PC-9 (cell line): ENCODE results near the gene TTLL13. TPM values are rescaled to one million over a fixed set of nuclear protein-coding genes. Genes with fewer than 3 reads are reported as not detected.
A peak's percentile ranks its signal among the peaks of the same experiment; 100 is the strongest.

Experiments
- Bru-seq: library from RNA; stranded (reverse); fragments of 400-500 nt; gene quantifications from one replicate; lab custom pipeline; 2021; lab: Mats Ljungman, UMichigan
- BruChase-seq, 2 experiments: library from RNA; stranded (reverse); fragments of 400-500 nt; gene quantifications; one replicate each; lab custom pipeline; 2021; lab: Mats Ljungman, UMichigan
- BruUV-seq: library from RNA; stranded (reverse); fragments of 400-500 nt; replicated peaks from 2 replicates; lab custom pipeline; 2021; lab: Mats Ljungman, UMichigan
- CTCF ChIA-PET: fragments of 300-600 bp; sonication (Branson Sonifier 250); formaldehyde crosslinking; loops from one replicate; lab custom pipeline; 2022; ENCODE audit warnings: antibody characterized with exemption; lab: Charles Lee
- POLR2A ChIA-PET: fragments of 300-600 bp; sonication (Branson Sonifier 250); formaldehyde crosslinking; loops from one replicate; lab custom pipeline; 2022; ENCODE audit warnings: antibody characterized with exemption; ENCODE audit not compliant: unreplicated experiment; lab: Charles Lee
- DNase-seq, 2 experiments: peaks; one replicate each; pipeline versions ENCODE4 v3.0.0 to v3.0.0-alpha.2; 2015 to 2022; ENCODE audit warnings: mixed read lengths in 1 of 2
- H2AFZ ChIP-seq: fragments of 200-600 bp; sonication (generic); 2 replicates; pipeline ENCODE4 v1.8.1; 2017; ENCODE audit warnings: antibody characterized with exemption
- H3F3A ChIP-seq: fragments of 200-600 bp; sonication (generic); 2 replicates; pipeline ENCODE4 v1.8.1; 2017; ENCODE audit warnings: antibody characterized with exemption, mild to moderate bottlenecking, low read depth; ENCODE audit not compliant: insufficient read depth
- H3K27ac ChIP-seq: fragments of 200-600 bp; sonication (generic); 2 replicates; pipeline ENCODE4 v1.6.1; 2016; ENCODE audit warnings: mixed run types
- H3K27me3 ChIP-seq: fragments of 200-600 bp; sonication (generic); 2 replicates; pipeline ENCODE4 v1.6.1; 2016; ENCODE audit warnings: low read depth, mixed run types; ENCODE audit not compliant: insufficient read depth
- H3K36me3 ChIP-seq: fragments of 200-600 bp; sonication (generic); 2 replicates; pipeline ENCODE4 v1.6.1; 2016; ENCODE audit warnings: low read depth, mixed run types
- H3K4me1 ChIP-seq: fragments of 200-600 bp; sonication (generic); replicated peaks from 2 replicates; pipeline ENCODE4 v1.6.1; 2016; ENCODE audit warnings: mixed run types; ENCODE audit not compliant: insufficient read depth
- H3K4me2 ChIP-seq: fragments of 200-600 bp; sonication (generic); 2 replicates; pipeline ENCODE4 v1.6.1; 2017; ENCODE audit warnings: mixed run types
- H3K4me3 ChIP-seq: fragments of 200-600 bp; sonication (generic); 2 replicates; pipeline ENCODE4 v1.6.1; 2016; ENCODE audit warnings: mixed run types
- H3K79me2 ChIP-seq: fragments of 200-600 bp; sonication (generic); 2 replicates; pipeline ENCODE4 v1.6.1; 2017; ENCODE audit warnings: low read depth, mixed run types
- H3K9me2 ChIP-seq: fragments of 200-600 bp; sonication (generic); 2 replicates; pipeline ENCODE4 v1.8.1; 2017; ENCODE audit warnings: mild to moderate bottlenecking; ENCODE audit not compliant: insufficient read depth
- H3K9me3 ChIP-seq: fragments of 200-600 bp; sonication (generic); 2 replicates; pipeline ENCODE4 v1.8.1; 2016; ENCODE audit warnings: low read depth; ENCODE audit not compliant: insufficient read depth
- H4K20me1 ChIP-seq: fragments of 200-600 bp; sonication (generic); 2 replicates; pipeline ENCODE4 v1.8.1; 2017; ENCODE audit not compliant: insufficient read depth
- CTCF ChIP-seq: fragments of 200-600 bp; sonication (generic); conservative IDR thresholded peaks from 2 replicates; pipeline ENCODE4 v1.6.1; 2017; ENCODE audit warnings: mixed run types, antibody characterized with exemption, mild to moderate bottlenecking, moderate library complexity
- EZH2 ChIP-seq: fragments of 200-600 bp; sonication (generic); IDR thresholded peaks from 2 replicates; pipeline ENCODE4 v1.8.0; 2017; ENCODE audit warnings: antibody characterized with exemption, low read depth
- intact Hi-C: fragments of 100-400 bp; cut with micrococcal nuclease; formaldehyde crosslinking; loops from one replicate; pipeline ENCODE4 v1.10.0; 2022; ENCODE audit not compliant: unreplicated experiment
- long read RNA-seq: library from polyadenylated mRNA; stranded (forward); transcript quantifications from one replicate; pipeline ENCODE4 v2.0.0, GENCODE V29; 2022
- total RNA-seq: library from RNA; stranded (reverse); gene quantifications from 2 replicates; pipeline ENCODE4 v1.2.3, GENCODE V29; 2021

TTLL13 gene
- total RNA-seq (0.93 and 0.96 TPM in 2 replicates), Bru-seq, nascent RNA (percentile 23 among the genes with signal in this experiment), BruChase-seq, experiment 1, labeled RNA remaining after a 2-hour chase (percentile 24 among the genes with signal in this experiment), BruChase-seq, experiment 2, labeled RNA remaining after a 6-hour chase (not detected)
- long read RNA-seq, result 0 reads

GRCh38 chr15:90249203-90249863 lies at the start of gene TTLL13:
TSS of gene TTLL13 (plus strand) at chr15:90249556. CDS start at chr15:90250631, 1,075 bp downstream.
- Histone ChIP-seq H3K9me3 (no peaks in the 10 kb centered on the region), H3K9me2 (no peaks in the 10 kb centered on the region), H3K79me2 (no peaks in the 10 kb centered on the region), H2AFZ (peak within 1 kb of the TSS; percentile 89), H3K4me3 (peak within 1 kb of the TSS; percentile 75), H3K27ac (no peak within 1 kb of the TSS), H3K4me2 (peak within 1 kb of the TSS; percentile 88), H4K20me1 (no peaks in the 10 kb centered on the region), H3K36me3 (no peaks in the 10 kb centered on the region), H3K27me3 (no peaks in the 10 kb centered on the region), H3K4me1 (0 out of 2 replicates have a peak, but pooled peaks cover 7% of the 10 kb centered on the region), H3F3A (peaks cover 26% of the 10 kb centered on the region; the same call in 1 of the 2 replicates)
- no peak for TF ChIP-seq EZH2
- no peak for TF ChIP-seq CTCF
- ChIA-PET POLR2A (interaction anchor here (0.5 to 1.2 kb wide), 7 partner anchors 9 to 151 kb away, joined by 3 to 13 read pairs (median 7); partner anchors contain the start of genes CIB1, GDPGP1 and ZNF774), CTCF (interaction anchor here (0.6 to 0.7 kb wide), 2 partner anchors 9 to 411 kb away, joined by 3 read pairs; no protein-coding TSS in a partner anchor)
- DNase-seq, result peak; percentile 70 to 88
- BruUV-seq, result no TSS peak
- intact Hi-C loops, result loop anchor here (2.0 kb wide), 1 partner anchor 15 kb away; the partner anchor contains the start of gene NGRN

GRCh38 chr15:90200534-90201129 lies 48.7 kb upstream of the TTLL13 start:
- BruUV-seq, result TSS peak; percentile 65
- POLR2A ChIA-PET, result interaction anchor here (0.6 to 1.0 kb wide), 5 partner anchors 9 to 783 kb away, joined by 3 to 7 read pairs (median 4); no protein-coding TSS in a partner anchor
- Histone ChIP-seq H3K4me1 (peaks cover 50% of the 10 kb centered on the region), H3K27ac (peak overlapping the region; percentile 51), H4K20me1 (no peaks in the 10 kb centered on the region; the same call in 1 of the 2 replicates), H3K27me3 (no peaks in the 10 kb centered on the region), H3K9me3 (no peaks in the 10 kb centered on the region), H3K4me2 (peak overlapping the region; percentile 82), H3K4me3 (peak overlapping the region; percentile 71), H2AFZ (peak overlapping the region; percentile 76), H3K36me3 (peaks cover 19% of the 10 kb centered on the region), H3K9me2 (no peaks in the 10 kb centered on the region), H3K79me2 (peaks cover 49% of the 10 kb centered on the region), H3F3A (peaks cover 25% of the 10 kb centered on the region)
- CTCF ChIA-PET, result interaction anchor here (1.2 kb wide), 1 partner anchor 21 kb away, joined by 4 read pairs; no protein-coding TSS in a partner anchor
- no peak for DNase-seq
- intact Hi-C loops, result no loop called here
- TF ChIP-seq EZH2 (no peak), CTCF (no peak)
